GM11168 (cell line): ENCODE data around the gene TTYH1.

Source experiments
- in situ Hi-C: fragments of 300-500 bp; cut with MboI; formaldehyde crosslinking; loops from one replicate; pipeline ENCODE4 v1.12.0; 2022; ENCODE audit warnings: low sequenced_read_pairs; ENCODE audit not compliant: unreplicated experiment

TTYH1 gene

GRCh38 chr19:54420068-54420382, 4.8 kb downstream of the TTYH1 start:
- in situ Hi-C loops, result no loop called here

GRCh38 chr19:54420383-54421168, 5.3 kb downstream of the TTYH1 start:
- in situ Hi-C loops, result no loop called here

GRCh38 chr19:54421169-54421516, 5.9 kb downstream of the TTYH1 start:
- in situ Hi-C loops, result no loop called here

GRCh38 chr19:54421521-54421920, 6.3 kb downstream of the TTYH1 start:
- in situ Hi-C loops, result no loop called here

GRCh38 chr19:54422136-54422535, 6.9 kb downstream of the TTYH1 start:
- in situ Hi-C loops, result no loop called here

- in situ Hi-C loops, result no loop called here
Measured at GRCh38 chr19:54424201-54424600, 8.9 kb downstream of the TTYH1 start.

- in situ Hi-C loops, result no loop called here
Measured at GRCh38 chr19:54424660-54425381, 9.6 kb downstream of the TTYH1 start.

- in situ Hi-C loops, result no loop called here
Measured at GRCh38 chr19:54425382-54425723, 10.1 kb downstream of the TTYH1 start.

GRCh38 chr19:54426291-54426931, 11.1 kb downstream of the TTYH1 start:
- in situ Hi-C loops, result no loop called here

- in situ Hi-C loops, result no loop called here
Measured at GRCh38 chr19:54427586-54427985, 12.3 kb downstream of the TTYH1 start.

GRCh38 chr19:54428323-54429175, 13.3 kb downstream of the TTYH1 start:
- in situ Hi-C loops, result no loop called here

- in situ Hi-C loops, result no loop called here
Measured at GRCh38 chr19:54429176-54429495, 13.9 kb downstream of the TTYH1 start.

- in situ Hi-C loops, result no loop called here
Measured at GRCh38 chr19:54429545-54430227, 14.4 kb downstream of the TTYH1 start.

- in situ Hi-C loops, result no loop called here
Measured at GRCh38 chr19:54430306-54431254, 15.3 kb downstream of the TTYH1 start.

GRCh38 chr19:54431255-54431838, 16.1 kb downstream of the TTYH1 start:
- in situ Hi-C loops, result no loop called here

GRCh38 chr19:54432144-54432738, 17.0 kb downstream of the TTYH1 start:
- in situ Hi-C loops, result no loop called here

GRCh38 chr19:54433697-54434096, 18.4 kb downstream of the TTYH1 start:
- in situ Hi-C loops, result no loop called here

- in situ Hi-C loops, result no loop called here
Measured at GRCh38 chr19:54434112-54434872, 19.0 kb downstream of the TTYH1 start.
